ENCODE results near the gene HPD.
"Not testable (repeated sequence)": the region's sequence is repeated elsewhere in the genome, so short reads cannot be mapped to it uniquely, and the experiment has no call there.

HPD gene

GRCh38 chr12:121861636-121862254 lies 3.1 kb upstream of the HPD start:
- DNase-seq, result peak; percentile 48

GRCh38 chr12:121860699-121861098 lies 2.0 kb upstream of the HPD start:
- DNase-seq, result not testable (repeated sequence)

- DNase-seq, result no peak
Measured at GRCh38 chr12:121860257-121860656, 1.6 kb upstream of the HPD start.

- DNase-seq, result no peak
Measured at GRCh38 chr12:121858318-121858661, 369 bp downstream of the HPD start.

GRCh38 chr12:121857322-121858246 lies 1.1 kb downstream of the HPD start:
- DNase-seq, result peak; percentile 53

GRCh38 chr12:121852392-121852791 lies 6.3 kb downstream of the HPD start:
- not testable (repeated sequence) for DNase-seq

- no peak for DNase-seq
Measured at GRCh38 chr12:121849665-121850064, 9.0 kb downstream of the HPD start.

GRCh38 chr12:121849211-121849610 lies 9.4 kb downstream of the HPD start:
- no peak for DNase-seq

GRCh38 chr12:121845701-121846100 lies 13.0 kb downstream of the HPD start:
- DNase-seq, result no peak

- no peak for DNase-seq
Measured at GRCh38 chr12:121843236-121843982, 15.2 kb downstream of the HPD start.

- DNase-seq, result no peak
Measured at GRCh38 chr12:121839993-121840761, 18.5 kb downstream of the HPD start.

- peak; percentile 99 for DNase-seq
Measured at GRCh38 chr12:121839106-121839992, 19.3 kb downstream of the HPD start.

GRCh38 chr12:121838126-121838525 lies 20.5 kb downstream of the HPD start:
- DNase-seq, result no peak

- DNase-seq, result no peak
Measured at GRCh38 chr12:121837680-121838079, 21.0 kb downstream of the HPD start.

- no peak for DNase-seq
Measured at GRCh38 chr12:121831571-121832245, 27.0 kb downstream of the HPD start.

GRCh38 chr12:121830588-121831265 lies 27.9 kb downstream of the HPD start:
- DNase-seq, result no peak

GRCh38 chr12:121830134-121830533 lies 28.5 kb downstream of the HPD start:
- no peak for DNase-seq

GRCh38 chr12:121829250-121829918 lies 29.3 kb downstream of the HPD start:
- no peak for DNase-seq

GRCh38 chr12:121828826-121829225 lies 29.8 kb downstream of the HPD start:
- no peak for DNase-seq

GRCh38 chr12:121828306-121828705 lies 30.4 kb downstream of the HPD start:
- no peak for DNase-seq

All from eye (tissue), 1 donor.